Natural killer cell (primary cell): Measurements from ENCODE around the gene GPSM1. TPM values are rescaled to one million over a fixed set of nuclear protein-coding genes. Genes with fewer than 3 reads are reported as not detected.

ENCODE experiments used
- ATAC-seq, 3 donors: fragments of 150-1000 bp in 2 of 3; fragments of 200-7000 bp in 1 of 3; cut with Tn5 transposase; 1 replicate in 1 of 3; 2 replicates in 2 of 3; pipeline ENCODE4 v1.10.0; 2021; ENCODE audit warnings: mild to moderate bottlenecking in 2 of 3, moderate library complexity in 2 of 3
- DNase-seq, 2 donors: peaks; one replicate each; pipeline versions ENCODE4 v3.0.0 to v3.0.0-alpha.2; 2013 to 2021; ENCODE audit warnings: mixed read lengths in 1 of 2
- H3K27ac ChIP-seq: one replicate; pipeline ENCODE4 v1.5.1; 2013; ENCODE audit warnings: mild to moderate bottlenecking, low read length
- H3K27me3 ChIP-seq: one replicate; pipeline ENCODE4 v1.6.1; 2013; ENCODE audit warnings: low read length; ENCODE audit not compliant: control insufficient read depth, insufficient read depth
- H3K36me3 ChIP-seq: one replicate; pipeline ENCODE4 v1.6.1; 2013; ENCODE audit warnings: low read length; ENCODE audit not compliant: control insufficient read depth, insufficient read depth
- H3K4me1 ChIP-seq: one replicate; pipeline ENCODE4 v1.6.1; 2013; ENCODE audit warnings: low read length; ENCODE audit not compliant: control insufficient read depth, insufficient read depth
- H3K4me3 ChIP-seq: one replicate; pipeline ENCODE4 v1.5.1; 2013; ENCODE audit warnings: low read length
- H3K9me3 ChIP-seq: one replicate; pipeline ENCODE4 v1.6.1; 2013; ENCODE audit warnings: low read length; ENCODE audit not compliant: control insufficient read depth, insufficient read depth
- H3K27ac Mint-ChIP-seq, 2 donors: one replicate each; pipeline ENCODE4 v1.8.0; 2022; ENCODE audit warnings: mild to moderate bottlenecking in 2 of 2, mixed read lengths in 2 of 2, moderate library complexity in 1 of 2
- H3K27me3 Mint-ChIP-seq, 2 donors: one replicate each; pipeline ENCODE4 v1.8.0; 2022; ENCODE audit warnings: low read depth in 2 of 2, mixed read lengths in 2 of 2
- H3K36me3 Mint-ChIP-seq: one replicate; pipeline ENCODE4 v1.8.0; 2022; ENCODE audit warnings: mixed read lengths
- H3K4me1 Mint-ChIP-seq, 2 donors: one replicate each; pipeline ENCODE4 v1.8.0; 2022; ENCODE audit warnings: mixed read lengths in 2 of 2
- H3K4me3 Mint-ChIP-seq: one replicate; pipeline ENCODE4 v1.8.0; 2022; ENCODE audit warnings: mild to moderate bottlenecking, moderate library complexity, mixed read lengths
- H3K9me3 Mint-ChIP-seq, 2 donors: one replicate each; pipeline ENCODE4 v1.8.0; 2022; ENCODE audit warnings: mixed read lengths in 2 of 2
- CTCF ChIP-seq: fragments of 200-600 bp; IDR thresholded peaks from one replicate; pipeline ENCODE4 v1.8.0; 2022; ENCODE audit warnings: antibody characterized with exemption
- WGBS: methylation state at CpG from one replicate; pipeline ENCODE4 v1.1.7; 2013; ENCODE audit warnings: missing lambda C conversion rate; ENCODE audit not compliant: insufficient coverage; 5-methylcytosine and 5-hydroxymethylcytosine counted together
- intact Hi-C: fragments of 100-400 bp; cut with micrococcal nuclease; formaldehyde crosslinking; loops from one replicate; pipeline ENCODE4 v1.14.2; 2022
- total RNA-seq, 4 donors: library from RNA; stranded (reverse); fragments of 120-200 nt in 1 of 4; gene quantifications; one replicate each; pipeline versions ENCODE4 v1.2.3 to v1.2.4, GENCODE V29; 2013 to 2022

The GPSM1 gene
- total RNA-seq, 3 donors from 2014 or later (not counting 1 experiment from before 2014, with no cell fraction given): 2.6 to 4.2 (median 3.4) TPM

- Mint-ChIP-seq H3K4me3 (no peak overlapping the region), H3K9me3 (no peaks in the 10 kb centered on the region), H3K27me3 (peaks cover 0 to 3% of the 10 kb centered on the region in 2 donors), H3K4me1 (no peaks in the 10 kb centered on the region), H3K36me3 (no peaks in the 10 kb centered on the region), H3K27ac (no peak overlapping the region)
- H3K4me1 ChIP-seq: peaks cover 20% of the 10 kb centered on the region
- H3K27me3 ChIP-seq: peaks cover 6% of the 10 kb centered on the region
- H3K36me3 ChIP-seq: no peaks in the 10 kb centered on the region
- H3K9me3 ChIP-seq: no peaks in the 10 kb centered on the region
- intact Hi-C loops: no loop called here
- 80% methylated on average over 19 of the region's 19 CpGs for WGBS
- TF ChIP-seq CTCF: no peak
- DNase-seq: no peak
- ATAC-seq: no peak
- H3K4me3 ChIP-seq: no peak overlapping the region
- H3K27ac ChIP-seq: no peak overlapping the region
Observed at GRCh38 chr9:136329211-136329627, 1.9 kb downstream of the GPSM1 start.

- Mint-ChIP-seq H3K27me3 (peaks cover 0 to 3% of the 10 kb centered on the region in 2 donors), H3K4me1 (no peaks in the 10 kb centered on the region), H3K36me3 (no peaks in the 10 kb centered on the region), H3K9me3 (no peaks in the 10 kb centered on the region), H3K4me3 (no peak overlapping the region), H3K27ac (no peak overlapping the region)
- peaks cover 6% of the 10 kb centered on the region for H3K27me3 ChIP-seq
- H3K36me3 ChIP-seq: no peaks in the 10 kb centered on the region
- no peak for ATAC-seq
- no peak for TF ChIP-seq CTCF
- WGBS: 91% methylated on average over 22 of the region's 23 CpGs
- no peak overlapping the region for H3K27ac ChIP-seq
- DNase-seq: no peak
- H3K9me3 ChIP-seq: no peaks in the 10 kb centered on the region
- intact Hi-C loops: no loop called here
- no peak overlapping the region for H3K4me3 ChIP-seq
- peaks cover 20% of the 10 kb centered on the region for H3K4me1 ChIP-seq
Observed at GRCh38 chr9:136329636-136330405, 2.5 kb downstream of the GPSM1 start.

- Mint-ChIP-seq H3K4me1 (no peaks in the 10 kb centered on the region), H3K27ac (no peak overlapping the region), H3K9me3 (no peaks in the 10 kb centered on the region), H3K4me3 (no peak overlapping the region), H3K27me3 (peaks cover 0 to 3% of the 10 kb centered on the region in 2 donors), H3K36me3 (no peaks in the 10 kb centered on the region)
- H3K4me1 ChIP-seq: peaks cover 20% of the 10 kb centered on the region
- no peaks in the 10 kb centered on the region for H3K9me3 ChIP-seq
- 78% methylated on average over 12 of the region's 14 CpGs for WGBS
- no peak overlapping the region for H3K27ac ChIP-seq
- peaks cover 6% of the 10 kb centered on the region for H3K27me3 ChIP-seq
- intact Hi-C loops: no loop called here
- DNase-seq (no peak), ATAC-seq (no peak)
- H3K4me3 ChIP-seq: no peak overlapping the region
- no peak for TF ChIP-seq CTCF
- H3K36me3 ChIP-seq: no peaks in the 10 kb centered on the region
Observed at GRCh38 chr9:136330406-136330990, 3.2 kb downstream of the GPSM1 start.
